SK-N-SH treated with all-trans-retinoic acid at 6 μM for 48 hours (cell line): ENCODE results near the gene IZUMO2.

ENCODE experiments used
- OSR1 ChIP-seq: fragments of 250-450 bp; sonication (Bioruptor Pico); IDR thresholded peaks from 2 replicates; pipeline ENCODE4 v1.8.0; 2022; ENCODE audit warnings: moderate library complexity, mild to moderate bottlenecking, inconsistent platforms
- TCF4 ChIP-seq: fragments of 250-450 bp; sonication (Bioruptor Pico); IDR thresholded peaks from 2 replicates; pipeline ENCODE4 v1.8.0; 2021; ENCODE audit warnings: mild to moderate bottlenecking, moderate library complexity, borderline replicate concordance
- TOX ChIP-seq: fragments of 250-450 bp; sonication (Bioruptor Pico); IDR thresholded peaks from 2 replicates; pipeline ENCODE4 v1.8.0; 2021; ENCODE audit warnings: mild to moderate bottlenecking, moderate library complexity, borderline replicate concordance
- ZC3H10 ChIP-seq: fragments of 250-450 bp; sonication (Bioruptor Pico); IDR thresholded peaks from 2 replicates; pipeline ENCODE4 v1.5.1; 2021; ENCODE audit warnings: mild to moderate bottlenecking, moderate library complexity
- ZFP30 ChIP-seq: fragments of 450-650 bp; formaldehyde crosslinking; IDR thresholded peaks from 2 replicates; pipeline ENCODE4 v1.5.0; 2022; ENCODE audit warnings: mild to moderate bottlenecking, moderate library complexity
- ZNF8 ChIP-seq: fragments of 450-650 bp; formaldehyde crosslinking; IDR thresholded peaks from 2 replicates; pipeline ENCODE4 v1.5.0; 2020; ENCODE audit warnings: mild to moderate bottlenecking, moderate library complexity
- TF ChIP-seq, protein P1 (sequence below): fragments of 250-450 bp; sonication (Bioruptor Pico); IDR thresholded peaks from 2 replicates; pipeline ENCODE4 v1.8.0; 2020; ENCODE audit warnings: mild to moderate bottlenecking, moderate library complexity, borderline replicate concordance
- TF ChIP-seq, protein P2 (sequence below): fragments of 250-450 bp; sonication (Bioruptor Pico); IDR thresholded peaks from 2 replicates; pipeline ENCODE4 v1.8.0; 2021; ENCODE audit warnings: low read depth, mild to moderate bottlenecking, moderate library complexity, borderline replicate concordance
- TF ChIP-seq, protein P3 (sequence below): fragments of 250-450 bp; sonication (Bioruptor Pico); IDR thresholded peaks from 2 replicates; pipeline ENCODE4 v1.5.1; 2021; ENCODE audit warnings: mild to moderate bottlenecking, moderate library complexity

DNA sequence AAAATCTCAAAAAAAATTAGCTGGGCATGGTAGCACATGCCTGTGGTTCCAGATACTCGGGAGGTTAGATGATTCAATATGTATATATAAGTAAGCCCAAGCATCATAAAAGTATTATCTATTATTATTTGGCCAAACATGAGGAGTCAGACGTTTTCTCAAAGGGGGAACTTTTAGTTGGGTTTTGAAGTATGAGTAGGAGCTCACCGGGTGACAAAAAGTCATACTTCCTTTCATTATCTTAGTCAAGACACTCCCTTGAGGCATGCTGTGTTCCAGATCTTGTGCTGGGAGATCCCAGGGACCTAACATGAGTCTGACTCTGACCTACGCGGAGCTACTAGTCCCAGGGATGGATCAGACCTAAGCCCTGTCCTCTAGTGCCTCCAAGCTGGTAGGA lies 32.1 kb upstream of the IZUMO2 start:
- TF ChIP-seq ZFP30 (CRISPR knock-in tag) (no peak), ZC3H10 (CRISPR knock-in tag) (no peak), ZNF8 (CRISPR knock-in tag) (no peak), OSR1 (CRISPR knock-in tag) (no peak), TCF4 (CRISPR knock-in tag) (no peak), TOX (CRISPR knock-in tag) (no peak)
- TF ChIP-seq, protein P1, sequence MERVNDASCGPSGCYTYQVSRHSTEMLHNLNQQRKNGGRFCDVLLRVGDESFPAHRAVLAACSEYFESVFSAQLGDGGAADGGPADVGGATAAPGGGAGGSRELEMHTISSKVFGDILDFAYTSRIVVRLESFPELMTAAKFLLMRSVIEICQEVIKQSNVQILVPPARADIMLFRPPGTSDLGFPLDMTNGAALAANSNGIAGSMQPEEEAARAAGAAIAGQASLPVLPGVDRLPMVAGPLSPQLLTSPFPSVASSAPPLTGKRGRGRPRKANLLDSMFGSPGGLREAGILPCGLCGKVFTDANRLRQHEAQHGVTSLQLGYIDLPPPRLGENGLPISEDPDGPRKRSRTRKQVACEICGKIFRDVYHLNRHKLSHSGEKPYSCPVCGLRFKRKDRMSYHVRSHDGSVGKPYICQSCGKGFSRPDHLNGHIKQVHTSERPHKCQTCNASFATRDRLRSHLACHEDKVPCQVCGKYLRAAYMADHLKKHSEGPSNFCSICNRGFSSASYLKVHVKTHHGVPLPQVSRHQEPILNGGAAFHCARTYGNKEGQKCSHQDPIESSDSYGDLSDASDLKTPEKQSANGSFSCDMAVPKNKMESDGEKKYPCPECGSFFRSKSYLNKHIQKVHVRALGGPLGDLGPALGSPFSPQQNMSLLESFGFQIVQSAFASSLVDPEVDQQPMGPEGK (CRISPR knock-in tag) = no peak
- TF ChIP-seq, protein P2, sequence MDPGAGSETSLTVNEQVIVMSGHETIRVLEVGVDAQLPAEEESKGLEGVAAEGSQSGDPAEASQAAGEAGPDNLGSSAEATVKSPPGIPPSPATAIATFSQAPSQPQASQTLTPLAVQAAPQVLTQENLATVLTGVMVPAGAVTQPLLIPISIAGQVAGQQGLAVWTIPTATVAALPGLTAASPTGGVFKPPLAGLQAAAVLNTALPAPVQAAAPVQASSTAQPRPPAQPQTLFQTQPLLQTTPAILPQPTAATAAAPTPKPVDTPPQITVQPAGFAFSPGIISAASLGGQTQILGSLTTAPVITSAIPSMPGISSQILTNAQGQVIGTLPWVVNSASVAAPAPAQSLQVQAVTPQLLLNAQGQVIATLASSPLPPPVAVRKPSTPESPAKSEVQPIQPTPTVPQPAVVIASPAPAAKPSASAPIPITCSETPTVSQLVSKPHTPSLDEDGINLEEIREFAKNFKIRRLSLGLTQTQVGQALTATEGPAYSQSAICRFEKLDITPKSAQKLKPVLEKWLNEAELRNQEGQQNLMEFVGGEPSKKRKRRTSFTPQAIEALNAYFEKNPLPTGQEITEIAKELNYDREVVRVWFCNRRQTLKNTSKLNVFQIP = no peak
- TF ChIP-seq, protein P3, sequence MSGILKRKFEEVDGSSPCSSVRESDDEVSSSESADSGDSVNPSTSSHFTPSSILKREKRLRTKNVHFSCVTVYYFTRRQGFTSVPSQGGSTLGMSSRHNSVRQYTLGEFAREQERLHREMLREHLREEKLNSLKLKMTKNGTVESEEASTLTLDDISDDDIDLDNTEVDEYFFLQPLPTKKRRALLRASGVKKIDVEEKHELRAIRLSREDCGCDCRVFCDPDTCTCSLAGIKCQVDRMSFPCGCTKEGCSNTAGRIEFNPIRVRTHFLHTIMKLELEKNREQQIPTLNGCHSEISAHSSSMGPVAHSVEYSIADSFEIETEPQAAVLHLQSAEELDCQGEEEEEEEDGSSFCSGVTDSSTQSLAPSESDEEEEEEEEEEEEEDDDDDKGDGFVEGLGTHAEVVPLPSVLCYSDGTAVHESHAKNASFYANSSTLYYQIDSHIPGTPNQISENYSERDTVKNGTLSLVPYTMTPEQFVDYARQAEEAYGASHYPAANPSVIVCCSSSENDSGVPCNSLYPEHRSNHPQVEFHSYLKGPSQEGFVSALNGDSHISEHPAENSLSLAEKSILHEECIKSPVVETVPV (CRISPR knock-in tag) = no peak
